H9 (cell line): Measurements from ENCODE around the gene RAD23A. TPM values are rescaled to one million over a fixed set of nuclear protein-coding genes. Genes with fewer than 3 reads are reported as not detected.

ENCODE experiments used
- DNase-seq: peaks from one replicate; pipeline ENCODE4 v3.0.0-alpha.2; 2017
- H2AFZ ChIP-seq: one replicate; pipeline ENCODE4 v1.6.1; 2013; ENCODE audit warnings: mild to moderate bottlenecking, low read length, control low read depth, moderate library complexity
- H2AK5ac ChIP-seq: 2 replicates; pipeline ENCODE4 v1.6.1; 2013; ENCODE audit warnings: low read length, control low read depth, mixed read lengths; ENCODE audit not compliant: insufficient read length
- H2BK120ac ChIP-seq: one replicate; pipeline ENCODE4 v1.6.1; 2013; ENCODE audit warnings: low read depth, mild to moderate bottlenecking, low read length, control low read depth, inconsistent platforms; ENCODE audit not compliant: poor library complexity, severe bottlenecking
- H2BK12ac ChIP-seq: 2 replicates; pipeline ENCODE4 v1.6.1; 2013; ENCODE audit warnings: low read length, control low read depth, mixed read lengths, low read depth; ENCODE audit not compliant: insufficient read length
- H2BK15ac ChIP-seq: 2 replicates; pipeline ENCODE4 v1.6.1; 2013; ENCODE audit warnings: low read depth, low read length, control low read depth
- H2BK20ac ChIP-seq: one replicate; pipeline ENCODE4 v1.6.1; 2013; ENCODE audit warnings: low read depth, mild to moderate bottlenecking, low read length, control low read depth, inconsistent platforms; ENCODE audit not compliant: poor library complexity, severe bottlenecking
- H2BK5ac ChIP-seq: 2 replicates; pipeline ENCODE4 v1.6.1; 2013; ENCODE audit warnings: low read length, control low read depth, mixed read lengths; ENCODE audit not compliant: insufficient read length
- H3K14ac ChIP-seq: 2 replicates; pipeline ENCODE4 v1.6.1; 2013; ENCODE audit warnings: low read length, control low read depth; ENCODE audit not compliant: insufficient read depth
- H3K18ac ChIP-seq: 2 replicates; pipeline ENCODE4 v1.6.1; 2013; ENCODE audit warnings: low read depth, mild to moderate bottlenecking, mixed read lengths, low read length, control low read depth; ENCODE audit not compliant: insufficient read length
- H3K23ac ChIP-seq: 2 replicates; pipeline ENCODE4 v1.6.1; 2013; ENCODE audit warnings: low read length, control low read depth, mixed read lengths, low read depth; ENCODE audit not compliant: insufficient read length
- H3K23me2 ChIP-seq: 2 replicates; pipeline ENCODE4 v1.6.1; 2013; ENCODE audit warnings: low read depth, mild to moderate bottlenecking, mixed read lengths, low read length, control low read depth; ENCODE audit not compliant: insufficient read length, poor library complexity, severe bottlenecking
- H3K27ac ChIP-seq: 2 replicates; pipeline ENCODE4 v1.5.1; 2013; ENCODE audit warnings: low read length, control low read depth, mixed read lengths, low read depth; ENCODE audit not compliant: insufficient read length
- H3K27me3 ChIP-seq: 2 replicates; pipeline ENCODE4 v1.6.1; 2013; ENCODE audit warnings: low read length, control low read depth, inconsistent platforms; ENCODE audit not compliant: insufficient read depth
- H3K4ac ChIP-seq: 2 replicates; pipeline ENCODE4 v1.6.1; 2013; ENCODE audit warnings: low read depth, mild to moderate bottlenecking, control low read depth, inconsistent platforms, low read length, moderate library complexity
- H3K4me1 ChIP-seq: 2 replicates; pipeline ENCODE4 v1.6.1; 2013; ENCODE audit warnings: low read length, control low read depth, inconsistent platforms; ENCODE audit not compliant: insufficient read depth
- H3K4me2 ChIP-seq: 2 replicates; pipeline ENCODE4 v1.6.1; 2013; ENCODE audit warnings: low read length, control low read depth, mixed read lengths; ENCODE audit not compliant: insufficient read length, insufficient read depth
- H3K56ac ChIP-seq: 2 replicates; pipeline ENCODE4 v1.6.1; 2013; ENCODE audit warnings: low read depth, mild to moderate bottlenecking, mixed read lengths, low read length, control low read depth; ENCODE audit not compliant: insufficient read length
- H3K79me1 ChIP-seq: 2 replicates; pipeline ENCODE4 v1.6.1; 2013; ENCODE audit warnings: low read depth, mild to moderate bottlenecking, moderate library complexity, low read length, control low read depth, inconsistent platforms; ENCODE audit not compliant: insufficient read depth, poor library complexity, severe bottlenecking
- H3K79me2 ChIP-seq: 2 replicates; pipeline ENCODE4 v1.6.1; 2013; ENCODE audit warnings: low read length, control low read depth, inconsistent platforms; ENCODE audit not compliant: insufficient read depth
- H3K9ac ChIP-seq: 2 replicates; pipeline ENCODE4 v1.6.1; 2013; ENCODE audit warnings: low read length, control low read depth, mixed read lengths; ENCODE audit not compliant: insufficient read length; ENCODE audit errors: extremely low read depth
- H3K9me3 ChIP-seq: one replicate; pipeline ENCODE4 v1.6.1; 2013; ENCODE audit warnings: low read depth, low read length, inconsistent platforms; ENCODE audit not compliant: control insufficient read depth
- H3T11ph ChIP-seq: one replicate; pipeline ENCODE4 v1.6.1; 2013; ENCODE audit warnings: mild to moderate bottlenecking, low read length, control low read depth, inconsistent platforms
- H4K20me1 ChIP-seq: one replicate; pipeline ENCODE4 v1.6.1; 2013; ENCODE audit not compliant: control insufficient read depth, insufficient read length, insufficient read depth
- H4K5ac ChIP-seq: 2 replicates; pipeline ENCODE4 v1.6.1; 2013; ENCODE audit warnings: low read depth, mild to moderate bottlenecking, mixed read lengths, low read length, control low read depth; ENCODE audit not compliant: insufficient read length
- H4K8ac ChIP-seq: replicated peaks from 2 replicates; pipeline ENCODE4 v1.6.1; 2013; ENCODE audit warnings: low read length, control low read depth, mixed read lengths, low read depth; ENCODE audit not compliant: insufficient read length
- H4K91ac ChIP-seq: 2 replicates; pipeline ENCODE4 v1.6.1; 2013; ENCODE audit warnings: low read depth, mild to moderate bottlenecking, moderate library complexity, mixed read lengths, low read length, control low read depth; ENCODE audit not compliant: insufficient read length
- H3K27ac Mint-ChIP-seq, 3 experiments: 2 replicates in 2 of 3; 3 replicates in 1 of 3; pipeline ENCODE4 v1.8.0; 2020 to 2021; ENCODE audit warnings: mixed read lengths in 3 of 3, mild to moderate bottlenecking in 1 of 3, moderate library complexity in 1 of 3
- H3K27me3 Mint-ChIP-seq: 2 replicates; pipeline ENCODE4 v1.8.0; 2021; ENCODE audit warnings: low read depth, mild to moderate bottlenecking, moderate library complexity, mixed read lengths
- H3K36me3 Mint-ChIP-seq, 3 experiments: 2 replicates in 2 of 3; 3 replicates in 1 of 3; pipeline ENCODE4 v1.8.0; 2020 to 2021; ENCODE audit warnings: low read depth in 3 of 3, mixed read lengths in 3 of 3; ENCODE audit not compliant: insufficient read depth in 1 of 3
- H3K4me1 Mint-ChIP-seq, 2 experiments: 2 replicates each; pipeline ENCODE4 v1.8.0; 2020; ENCODE audit warnings: mixed read lengths in 2 of 2
- H3K4me3 Mint-ChIP-seq, 2 experiments: 2 replicates in 1 of 2; 3 replicates in 1 of 2; pipeline ENCODE4 v1.8.0; 2020 to 2021; ENCODE audit warnings: mild to moderate bottlenecking in 2 of 2, mixed read lengths in 2 of 2, moderate library complexity in 1 of 2
- H3K9me3 Mint-ChIP-seq, 2 experiments: 2 replicates in 1 of 2; 3 replicates in 1 of 2; pipeline ENCODE4 v1.8.0; 2020; ENCODE audit warnings: mild to moderate bottlenecking in 2 of 2, mixed read lengths in 2 of 2, moderate library complexity in 1 of 2
- CTCF ChIP-seq: fragments of 200-600 bp; sonication (generic); conservative IDR thresholded peaks from 3 replicates; pipeline ENCODE4 v1.8.0; 2021; ENCODE audit warnings: antibody characterized with exemption, mild to moderate bottlenecking
- WGBS: extraction: QIAGEN DNeasy Blood & Tissue Kit; methylation state at CpG from one replicate; pipeline ENCODE4 v1.1.7; 2013; ENCODE audit warnings: missing lambda C conversion rate, low lambda C conversion rate, mixed read lengths; ENCODE audit not compliant: insufficient read length; ENCODE audit errors: extremely low coverage; 5-methylcytosine and 5-hydroxymethylcytosine counted together
- total RNA-seq: library from RNA; stranded (reverse); gene quantifications from 2 replicates; pipeline ENCODE4 v1.2.1, GENCODE V29; 2021

The RAD23A gene
- total RNA-seq, 1 experiment from 2014 or later, result 62.2 TPM

- no peak overlapping the region for H2BK15ac ChIP-seq
- no peak overlapping the region for H2BK12ac ChIP-seq
- H3K27me3 ChIP-seq, result no peaks in the 10 kb centered on the region
- no peak overlapping the region for H4K5ac ChIP-seq
- no peak overlapping the region for H2AK5ac ChIP-seq
- no peak overlapping the region for H4K8ac ChIP-seq
- H3T11ph ChIP-seq, result no peak overlapping the region
- peaks cover 22 to 36% (median 25%) of the 10 kb centered on the region in 3 experiments for H3K36me3 Mint-ChIP-seq
- no CpG with 5 or more reads among the region's 10 CpGs for WGBS
- H3K9me3 Mint-ChIP-seq, result no peaks in the 10 kb centered on the region; a peak in 1 of 5 replicates
- H3K23me2 ChIP-seq, result peaks cover 11% of the 10 kb centered on the region
- no peak overlapping the region for H3K27ac ChIP-seq
- H2BK120ac ChIP-seq, result no peak overlapping the region
- no peak overlapping the region for H3K4me2 ChIP-seq
- no peak overlapping the region for H4K91ac ChIP-seq
- no peaks in the 10 kb centered on the region; the same call in 1 of the 2 replicates for H3K4me1 ChIP-seq
- 0 out of 5 replicates have a peak overlapping the region, but pooled peaks of 1 of the 2 experiments have one; percentile 12 for H3K4me3 Mint-ChIP-seq
- no peak for TF ChIP-seq CTCF
- no peak overlapping the region for H3K27ac Mint-ChIP-seq
- no peak overlapping the region for H2AFZ ChIP-seq
- H3K56ac ChIP-seq, result no peak overlapping the region
- H3K23ac ChIP-seq, result no peak overlapping the region
- H3K9me3 ChIP-seq, result no peaks in the 10 kb centered on the region
- H3K4ac ChIP-seq, result no peak overlapping the region
- no peak overlapping the region for H2BK5ac ChIP-seq
- peaks cover 16% of the 10 kb centered on the region; the same call in 1 of the 2 replicates for H3K79me2 ChIP-seq
- no peak overlapping the region for H3K18ac ChIP-seq
- H4K20me1 ChIP-seq, result no peaks in the 10 kb centered on the region
- peaks cover 25 to 41% of the 10 kb centered on the region in 2 experiments for H3K4me1 Mint-ChIP-seq
- H3K79me1 ChIP-seq, result peaks cover 9% of the 10 kb centered on the region
- no peak overlapping the region for H3K14ac ChIP-seq
- DNase-seq, result no peak
- no peaks in the 10 kb centered on the region; the same call in 1 of the 2 replicates for H3K27me3 Mint-ChIP-seq
- no peak overlapping the region for H2BK20ac ChIP-seq
- H3K9ac ChIP-seq, result no peak overlapping the region
Measured at GRCh38 chr19:12935071-12935470, 10.6 kb upstream of the RAD23A start.
